Osteoblast (primary cell): ENCODE data around the gene RIPK4. TPM values are rescaled to one million over a fixed set of nuclear protein-coding genes. Genes with fewer than 3 reads are reported as not detected.

ENCODE experiments used
- DNase-seq: peaks from one replicate; pipeline ENCODE4 v3.0.0; 2011; ENCODE audit warnings: low spot score, mixed read lengths; ENCODE audit not compliant: insufficient read length; ENCODE audit errors: missing footprints
- H2AFZ ChIP-seq: 2 replicates; pipeline ENCODE4 v1.6.0; 2011; ENCODE audit warnings: mild to moderate bottlenecking, low read length
- H3K27ac ChIP-seq: 2 replicates; pipeline ENCODE4 v1.5.1; 2011; ENCODE audit warnings: mild to moderate bottlenecking, low read depth, low read length, moderate library complexity
- H3K27me3 ChIP-seq: 2 replicates; pipeline ENCODE4 v1.6.0; 2012; ENCODE audit warnings: mild to moderate bottlenecking, control low read depth, inconsistent platforms, low read length, moderate library complexity; ENCODE audit not compliant: insufficient read depth
- H3K36me3 ChIP-seq: 2 replicates; pipeline ENCODE4 v1.5.1; 2011; ENCODE audit warnings: mild to moderate bottlenecking, low read length, control low read depth, moderate library complexity; ENCODE audit not compliant: insufficient read depth
- H3K4me1 ChIP-seq: 2 replicates; pipeline ENCODE4 v1.5.1; 2011; ENCODE audit warnings: mild to moderate bottlenecking, low read length, control low read depth, moderate library complexity; ENCODE audit not compliant: insufficient read depth
- H3K4me2 ChIP-seq: 2 replicates; pipeline ENCODE4 v1.6.0; 2011; ENCODE audit warnings: mild to moderate bottlenecking, low read length; ENCODE audit not compliant: insufficient read depth
- H3K4me3 ChIP-seq: fragments of 200-600 bp; sonication (generic); 3 replicates; pipeline ENCODE4 v1.5.1; 2012; ENCODE audit warnings: mild to moderate bottlenecking, low read length, inconsistent platforms; ENCODE audit not compliant: insufficient read depth
- H3K79me2 ChIP-seq: 2 replicates; pipeline ENCODE4 v1.6.0; 2012; ENCODE audit warnings: mild to moderate bottlenecking, low read length, control low read depth, inconsistent platforms; ENCODE audit not compliant: insufficient read depth
- H3K9me3 ChIP-seq: 2 replicates; pipeline ENCODE4 v1.5.1; 2011; ENCODE audit warnings: low read depth, low read length, control low read depth
- H4K20me1 ChIP-seq: 2 replicates; pipeline ENCODE4 v1.6.0; 2012; ENCODE audit warnings: mild to moderate bottlenecking, low read length, control low read depth; ENCODE audit not compliant: insufficient read depth
- CTCF ChIP-seq: IDR thresholded peaks from 2 replicates; pipeline ENCODE4 v1.5.1; 2011; ENCODE audit warnings: mild to moderate bottlenecking, low read depth, low read length, moderate library complexity; ENCODE audit errors: extremely low read depth
- total RNA-seq: library from RNA; depleted of rRNA; stranded (reverse); fragments of >200 nt; gene quantifications from 2 replicates; pipeline ENCODE4 v1.2.3, GENCODE V29; 2012

The RIPK4 gene
- total RNA-seq, 1 donor = 2.2 TPM

DNA sequence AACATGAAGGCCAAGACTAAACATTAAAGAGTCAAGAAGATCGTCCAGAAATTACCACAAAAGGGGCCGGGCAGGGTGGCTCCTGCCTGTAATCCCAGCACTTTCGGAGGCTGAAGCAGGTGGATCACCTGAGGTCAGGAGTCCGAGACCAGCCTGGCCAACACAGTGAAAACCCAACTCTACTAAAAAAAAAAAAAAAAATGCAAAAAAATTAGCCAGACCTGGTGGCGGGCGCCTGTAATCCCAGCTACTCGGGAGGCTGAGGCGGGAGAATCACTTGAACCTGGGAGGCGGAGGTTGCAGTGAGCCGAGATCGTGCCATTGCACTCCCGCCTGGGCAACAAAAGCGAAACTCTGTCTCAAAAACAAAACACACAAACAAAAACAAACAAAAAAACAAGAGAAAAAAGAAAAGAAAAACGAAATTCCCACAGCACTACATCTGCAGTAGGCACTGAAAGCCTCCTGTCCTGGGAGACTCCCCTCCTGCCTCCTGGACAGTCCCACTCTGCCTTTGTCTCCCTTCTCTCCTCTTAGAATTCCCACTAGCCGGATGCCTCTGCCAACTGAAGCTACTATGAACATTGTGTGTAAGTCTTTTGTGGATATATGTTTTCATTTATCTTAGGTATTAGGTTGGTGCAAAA lies 17.7 kb upstream of the RIPK4 start:
- peaks cover 48% of the 10 kb centered on the region for H3K27me3 ChIP-seq
- no peak overlapping the region for H2AFZ ChIP-seq
- H4K20me1 ChIP-seq = no peaks in the 10 kb centered on the region
- no peak overlapping the region for H3K27ac ChIP-seq
- no peaks in the 10 kb centered on the region for H3K9me3 ChIP-seq
- no peaks in the 10 kb centered on the region for H3K79me2 ChIP-seq
- peaks cover 5% of the 10 kb centered on the region for H3K4me1 ChIP-seq
- no peak overlapping the region for H3K4me2 ChIP-seq
- no peaks in the 10 kb centered on the region for H3K36me3 ChIP-seq
- H3K4me3 ChIP-seq = no peak overlapping the region
- DNase-seq = no peak
- no peak for TF ChIP-seq CTCF

DNA sequence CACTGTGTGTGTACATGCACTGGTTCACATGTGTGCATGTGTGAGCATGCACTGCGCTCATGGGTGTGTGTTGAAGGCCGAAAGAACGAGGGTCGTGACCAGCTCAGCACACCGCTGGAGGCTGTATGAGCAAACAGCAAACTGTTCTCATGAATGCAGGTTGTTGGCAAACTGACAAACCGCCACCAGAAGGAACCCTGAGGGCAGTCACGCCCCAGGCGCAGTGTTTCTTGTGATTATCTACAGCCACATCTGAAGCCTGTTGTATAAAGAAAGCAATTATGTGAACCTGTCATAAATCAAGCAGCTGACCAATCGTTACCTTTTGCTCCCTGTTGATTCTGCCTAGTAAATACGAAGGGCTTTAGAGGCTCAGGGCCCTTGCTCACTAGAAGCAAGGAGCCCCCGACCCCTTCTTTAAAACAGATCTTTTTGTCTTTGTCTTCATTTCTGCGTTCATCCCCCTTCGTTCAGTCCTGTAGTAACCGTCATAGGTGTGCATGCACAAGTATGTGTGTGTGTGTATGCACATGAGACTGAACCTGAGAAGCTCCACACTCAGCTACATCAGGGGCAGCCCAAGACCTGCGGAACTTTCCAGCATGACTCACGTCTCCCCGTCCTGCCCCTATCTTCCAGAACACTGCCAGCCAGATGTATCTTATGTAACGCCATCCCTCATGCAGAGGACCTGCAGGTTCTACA lies 16.8 kb upstream of the RIPK4 start:
- Histone ChIP-seq H2AFZ (no peak overlapping the region), H3K4me1 (peaks cover 5% of the 10 kb centered on the region), H3K27me3 (peaks cover 52% of the 10 kb centered on the region)

DNA sequence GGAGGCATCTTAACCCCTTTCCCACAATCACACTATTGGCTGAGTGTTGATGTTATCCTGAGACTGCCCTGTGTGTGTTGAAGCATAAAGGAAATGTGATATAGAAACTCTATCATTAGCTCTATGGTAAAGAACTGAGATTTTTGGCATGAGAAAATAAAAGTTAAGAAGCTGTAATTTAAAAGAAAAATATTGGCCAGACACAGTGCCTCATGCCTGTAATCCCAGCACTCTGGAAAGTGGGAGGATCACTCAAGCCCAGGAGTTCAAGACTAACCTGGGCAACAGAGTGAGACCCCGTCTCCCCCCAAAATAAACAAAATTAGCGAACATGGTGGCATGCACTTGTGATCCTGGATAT lies 14.2 kb upstream of the RIPK4 start:
- H3K36me3 ChIP-seq = no peaks in the 10 kb centered on the region
- H3K4me3 ChIP-seq = no peak overlapping the region
- TF ChIP-seq CTCF = no peak
- DNase-seq = no peak
- no peaks in the 10 kb centered on the region for H4K20me1 ChIP-seq
- H3K4me2 ChIP-seq = no peak overlapping the region
- peaks cover 7% of the 10 kb centered on the region for H3K4me1 ChIP-seq
- no peaks in the 10 kb centered on the region for H3K79me2 ChIP-seq
- H2AFZ ChIP-seq = no peak overlapping the region
- peaks cover 45% of the 10 kb centered on the region for H3K27me3 ChIP-seq
- H3K27ac ChIP-seq = no peak overlapping the region
- no peaks in the 10 kb centered on the region for H3K9me3 ChIP-seq

More for the DNA sequence above, 16.8 kb upstream of the RIPK4 start:
- Histone ChIP-seq H4K20me1 (no peaks in the 10 kb centered on the region), H3K79me2 (no peaks in the 10 kb centered on the region), H3K27ac (no peak overlapping the region), H3K4me3 (no peak overlapping the region), H3K36me3 (no peaks in the 10 kb centered on the region), H3K9me3 (no peaks in the 10 kb centered on the region), H3K4me2 (no peak overlapping the region)
- TF ChIP-seq CTCF = no peak
- DNase-seq = no peak

DNA sequence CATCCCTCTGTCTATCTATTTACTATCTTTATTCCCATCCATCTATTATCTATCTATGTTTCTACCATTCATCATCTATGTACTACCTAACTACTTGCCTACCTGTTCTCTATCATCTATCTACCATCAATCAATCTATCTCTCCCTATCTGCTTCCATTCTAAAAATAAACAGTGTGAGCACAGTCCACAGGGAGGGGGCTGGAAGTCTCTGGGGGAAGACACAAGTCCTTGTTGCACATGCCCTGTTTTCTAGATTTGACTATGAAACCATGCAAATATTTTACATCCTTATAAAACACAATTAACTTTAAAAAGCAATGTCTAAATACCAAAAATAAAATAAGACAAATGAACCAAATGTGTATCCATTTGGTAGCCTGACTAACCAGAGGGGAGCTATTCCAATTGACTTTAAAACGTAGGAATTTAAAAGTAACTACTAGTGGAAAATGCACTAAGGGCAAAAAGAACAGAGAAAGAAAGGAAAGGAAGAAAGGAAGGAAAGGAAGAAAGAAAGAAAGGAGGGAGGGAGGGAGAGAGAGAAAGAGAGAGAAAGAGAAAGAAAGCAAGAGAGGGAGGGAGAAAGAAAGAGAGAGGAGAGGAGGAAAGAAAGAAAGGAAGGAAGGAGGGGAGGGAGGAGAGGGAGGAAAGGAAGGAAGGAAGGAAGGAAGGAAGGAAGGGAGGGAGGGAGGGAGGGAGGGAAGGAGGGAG lies 13.6 kb upstream of the RIPK4 start:
- no peaks in the 10 kb centered on the region for H3K79me2 ChIP-seq
- H3K27me3 ChIP-seq = peaks cover 45% of the 10 kb centered on the region

More for the DNA sequence above, 13.6 kb upstream of the RIPK4 start:
- Histone ChIP-seq H3K9me3 (no peaks in the 10 kb centered on the region), H3K36me3 (no peaks in the 10 kb centered on the region), H3K4me2 (no peak overlapping the region), H3K27ac (no peak overlapping the region), H3K4me3 (no peak overlapping the region), H2AFZ (no peak overlapping the region), H3K4me1 (peaks cover 7% of the 10 kb centered on the region), H4K20me1 (no peaks in the 10 kb centered on the region)
- no peak for TF ChIP-seq CTCF
- no peak for DNase-seq
